EL (cell line): ENCODE measurements around the gene PPP3CA.
A peak's percentile ranks its signal among the peaks of the same experiment; 100 is the strongest.
"Not testable (repeated sequence)": the region's sequence is repeated elsewhere in the genome, so short reads cannot be mapped to it uniquely, and the experiment has no call there.

ENCODE experiments used
- DNase-seq: peaks from one replicate; pipeline ENCODE4 v3.0.0-alpha.2; 2016

The PPP3CA gene

GRCh38 chr4:101131058-101131457 lies 216.3 kb downstream of the PPP3CA start:
- not testable (repeated sequence) for DNase-seq

GRCh38 chr4:101128898-101129297 lies 218.4 kb downstream of the PPP3CA start:
- DNase-seq = not testable (repeated sequence)

- no peak for DNase-seq
These were observed 218.9 kb downstream of the PPP3CA start for GRCh38 chr4:101128473-101128872.

- DNase-seq = peak; percentile 13
These were observed 220.0 kb downstream of the PPP3CA start for GRCh38 chr4:101127176-101127790.

- peak; percentile 43 for DNase-seq
These were observed 221.3 kb downstream of the PPP3CA start for GRCh38 chr4:101126059-101126458.

GRCh38 chr4:101125045-101125942 lies 222.0 kb downstream of the PPP3CA start:
- DNase-seq = no peak

- DNase-seq = no peak
These were observed 224.1 kb downstream of the PPP3CA start for GRCh38 chr4:101123231-101123630.

GRCh38 chr4:101122019-101122418 lies 225.3 kb downstream of the PPP3CA start:
- DNase-seq = peak; percentile 21

GRCh38 chr4:101119141-101119540 lies 228.2 kb downstream of the PPP3CA start:
- DNase-seq = no peak

GRCh38 chr4:101118617-101119016 lies 228.7 kb downstream of the PPP3CA start:
- no peak for DNase-seq

GRCh38 chr4:101115887-101116286 lies 231.4 kb downstream of the PPP3CA start:
- DNase-seq = no peak

- DNase-seq = no peak
These were observed 232.4 kb downstream of the PPP3CA start for GRCh38 chr4:101114936-101115372.

- DNase-seq = no peak
These were observed 242.8 kb downstream of the PPP3CA start for GRCh38 chr4:101104312-101105052.

- DNase-seq = no peak
These were observed 243.8 kb downstream of the PPP3CA start for GRCh38 chr4:101103381-101104142.

- peak; percentile 71 for DNase-seq
These were observed 245.1 kb downstream of the PPP3CA start for GRCh38 chr4:101102114-101102742.

GRCh38 chr4:101101072-101101471 lies 246.3 kb downstream of the PPP3CA start:
- DNase-seq = no peak

GRCh38 chr4:101098666-101099400 lies 248.5 kb downstream of the PPP3CA start:
- DNase-seq = no peak

- not testable (repeated sequence) for DNase-seq
These were observed 254.7 kb downstream of the PPP3CA start for GRCh38 chr4:101092609-101093008.

- DNase-seq = no peak
These were observed 258.2 kb downstream of the PPP3CA start for GRCh38 chr4:101089168-101089567.

GRCh38 chr4:101086801-101087586 lies 260.3 kb downstream of the PPP3CA start:
- DNase-seq = no peak

GRCh38 chr4:101083131-101083530 lies 264.2 kb downstream of the PPP3CA start:
- no peak for DNase-seq
